Stimulated activated CD8-positive, alpha-beta memory T cell treated with anti-CD3 and anti-CD28 coated beads, Interleukin-2, amount 100 ng/mL, for 48 hours (primary cell): ENCODE measurements around the gene D2HGDH.
"Not testable (repeated sequence)": the region's sequence is repeated elsewhere in the genome, so short reads cannot be mapped to it uniquely, and the experiment has no call there.

Source experiments
- DNase-seq, 2 donors: peaks; one replicate each; pipeline ENCODE4 v3.0.0-alpha.2; 2020; ENCODE audit warnings: low read depth in 2 of 2

The D2HGDH gene

GRCh38 chr2:241748468-241749256, 14.2 kb downstream of the D2HGDH start:
- DNase-seq: no peak

- DNase-seq: no peak
These were observed 15.8 kb downstream of the D2HGDH start for GRCh38 chr2:241750076-241750840.

- DNase-seq: no peak
These were observed 16.7 kb downstream of the D2HGDH start for GRCh38 chr2:241751152-241751551.

- DNase-seq: no peak
These were observed 17.3 kb downstream of the D2HGDH start for GRCh38 chr2:241751776-241752175.

GRCh38 chr2:241752253-241752652, 17.8 kb downstream of the D2HGDH start:
- no peak for DNase-seq

- no peak for DNase-seq
These were observed 18.4 kb downstream of the D2HGDH start for GRCh38 chr2:241752689-241753276.

GRCh38 chr2:241753493-241753892, 19.1 kb downstream of the D2HGDH start:
- DNase-seq: no peak

- no peak for DNase-seq
These were observed 19.6 kb downstream of the D2HGDH start for GRCh38 chr2:241754042-241754441.

GRCh38 chr2:241755166-241755565, 20.7 kb downstream of the D2HGDH start:
- DNase-seq: no peak

- DNase-seq: no peak
These were observed 21.3 kb downstream of the D2HGDH start for GRCh38 chr2:241755777-241756176.

GRCh38 chr2:241759067-241759807, 24.8 kb downstream of the D2HGDH start:
- no peak for DNase-seq

GRCh38 chr2:241759893-241760292, 25.5 kb downstream of the D2HGDH start:
- DNase-seq: not testable (repeated sequence)

- no peak for DNase-seq
These were observed 25.9 kb downstream of the D2HGDH start for GRCh38 chr2:241760301-241760771.

GRCh38 chr2:241762321-241762932, 28.0 kb downstream of the D2HGDH start:
- DNase-seq: no peak

- peak; percentile 27 to 48 for DNase-seq
These were observed 28.5 kb downstream of the D2HGDH start for GRCh38 chr2:241762933-241763369.

- no peak for DNase-seq
These were observed 29.3 kb downstream of the D2HGDH start for GRCh38 chr2:241763551-241764274.

- DNase-seq: no peak
These were observed 30.1 kb downstream of the D2HGDH start for GRCh38 chr2:241764275-241765241.

GRCh38 chr2:241767464-241768250, 33.2 kb downstream of the D2HGDH start:
- DNase-seq: no peak
